SKM-1 treated with dmso at 0.1 percent for 144 hours (cell line): ENCODE data around the gene NUDT1.

Experiments used
- DNase-seq: peaks from one replicate; lab custom pipeline; 2025; ENCODE audit not compliant: unreplicated experiment; lab: John Stamatoyannopoulos, UW

The NUDT1 gene

GRCh38 chr7:2223321-2223720 lies 18.7 kb upstream of the NUDT1 start:
- no peak for DNase-seq

- DNase-seq = no peak
Observed at GRCh38 chr7:2224491-2224928, 17.5 kb upstream of the NUDT1 start.

- no peak for DNase-seq
Observed at GRCh38 chr7:2224934-2225333, 17.1 kb upstream of the NUDT1 start.

- DNase-seq = no peak
Observed at GRCh38 chr7:2225336-2225735, 16.7 kb upstream of the NUDT1 start.

- no peak for DNase-seq
Observed at GRCh38 chr7:2225830-2226229, 16.2 kb upstream of the NUDT1 start.

GRCh38 chr7:2227699-2228098 lies 14.3 kb upstream of the NUDT1 start:
- no peak for DNase-seq

GRCh38 chr7:2228921-2229320 lies 13.1 kb upstream of the NUDT1 start:
- DNase-seq = no peak

- DNase-seq = no peak
Observed at GRCh38 chr7:2229467-2229866, 12.6 kb upstream of the NUDT1 start.

- DNase-seq = no peak
Observed at GRCh38 chr7:2230226-2230625, 11.8 kb upstream of the NUDT1 start.

- no peak for DNase-seq
Observed at GRCh38 chr7:2230882-2231281, 11.1 kb upstream of the NUDT1 start.

- no peak for DNase-seq
Observed at GRCh38 chr7:2231992-2232765, 9.8 kb upstream of the NUDT1 start.

GRCh38 chr7:2232766-2233520 lies 9.1 kb upstream of the NUDT1 start, which contains the start of gene MAD1L1:
MAD1L1 (minus strand) TSS chr7:2232945; CDS start chr7:2230133, 2,812 bp downstream.
- DNase-seq = peak; percentile 70

GRCh38 chr7:2233926-2234325 lies 8.1 kb upstream of the NUDT1 start:
- DNase-seq = no peak

- peak; percentile 96 for DNase-seq
Observed at GRCh38 chr7:2237109-2237602, 4.9 kb upstream of the NUDT1 start.

GRCh38 chr7:2239242-2239641 lies 2.8 kb upstream of the NUDT1 start:
- DNase-seq = no peak

GRCh38 chr7:2242541-2243429 lies 759 bp downstream of the NUDT1 start:
- peak; percentile 2 for DNase-seq

- no peak for DNase-seq
Observed at GRCh38 chr7:2243458-2243857, 1.4 kb downstream of the NUDT1 start.

GRCh38 chr7:2244404-2244995 lies 2.5 kb downstream of the NUDT1 start:
- DNase-seq = no peak

- DNase-seq = no peak
Observed at GRCh38 chr7:2245883-2246675, 4.1 kb downstream of the NUDT1 start.
